CD4-positive, alpha-beta memory T cell (primary cell): ENCODE results near the gene ST7. TPM values are rescaled to one million over a fixed set of nuclear protein-coding genes. Genes with fewer than 3 reads are reported as not detected.
A peak's percentile ranks its signal among the peaks of the same experiment; 100 is the strongest.

Experiments used
- CTCF ChIA-PET: fragments of 350-600 bp; sonication (Branson Sonifier 250); formaldehyde crosslinking; loops from one replicate; lab custom pipeline; 2021; ENCODE audit warnings: inconsistent platforms; ENCODE audit not compliant: partially characterized antibody; lab: Charles Lee
- POLR2A ChIA-PET: fragments of 350-600 bp; sonication (Branson Sonifier 250); formaldehyde crosslinking; loops from one replicate; lab custom pipeline; 2021; ENCODE audit not compliant: partially characterized antibody; lab: Charles Lee
- DNase-seq, 5 donors: peaks; one replicate each; pipeline versions ENCODE4 v3.0.0 to v3.0.0-alpha.2; 2020 to 2022; ENCODE audit warnings: mixed read lengths in 1 of 5
- H3K27ac ChIP-seq: one replicate; pipeline ENCODE4 v1.7.0; 2013; ENCODE audit warnings: low read depth, low read length
- H3K27me3 ChIP-seq: 2 replicates; pipeline ENCODE4 v1.7.0; 2013; ENCODE audit warnings: mild to moderate bottlenecking, low read length, moderate library complexity; ENCODE audit not compliant: insufficient read depth
- H3K36me3 ChIP-seq: 2 replicates; pipeline ENCODE4 v1.7.0; 2013; ENCODE audit warnings: mild to moderate bottlenecking, low read length, moderate library complexity; ENCODE audit not compliant: insufficient read depth
- H3K4me1 ChIP-seq: 2 replicates; pipeline ENCODE4 v1.7.0; 2013; ENCODE audit warnings: mild to moderate bottlenecking, low read length, moderate library complexity; ENCODE audit not compliant: insufficient read depth
- H3K4me3 ChIP-seq, 2 donors: one replicate each; pipeline ENCODE4 v1.7.0; 2013; ENCODE audit warnings: low read length in 2 of 2, mild to moderate bottlenecking in 1 of 2
- H3K9me3 ChIP-seq, 2 donors: one replicate each; pipeline ENCODE4 v1.7.0; 2013; ENCODE audit warnings: low read length in 2 of 2, control low read depth in 1 of 2; ENCODE audit not compliant: control insufficient read depth in 1 of 2
- H3K27ac Mint-ChIP-seq, 7 donors: one replicate each; pipeline ENCODE4 v1.8.0; 2020 to 2021; ENCODE audit warnings: mixed read lengths in 7 of 7, mild to moderate bottlenecking in 6 of 7, inconsistent platforms in 3 of 7, moderate library complexity in 3 of 7
- H3K27me3 Mint-ChIP-seq, 2 donors: one replicate each; pipeline ENCODE4 v1.8.0; 2020 to 2021; ENCODE audit warnings: mixed read lengths in 2 of 2
- H3K36me3 Mint-ChIP-seq, 2 donors: one replicate each; pipeline ENCODE4 v1.8.0; 2020 to 2021; ENCODE audit warnings: mixed read lengths in 2 of 2, inconsistent platforms in 1 of 2, mild to moderate bottlenecking in 1 of 2
- H3K4me1 Mint-ChIP-seq, 4 donors: one replicate each; pipeline ENCODE4 v1.8.0; 2020 to 2021; ENCODE audit warnings: mixed read lengths in 4 of 4, mild to moderate bottlenecking in 1 of 4
- H3K4me3 Mint-ChIP-seq, 8 donors: one replicate each; pipeline ENCODE4 v1.8.0; 2020 to 2021; ENCODE audit warnings: mixed read lengths in 8 of 8, mild to moderate bottlenecking in 7 of 8, moderate library complexity in 6 of 8, inconsistent platforms in 3 of 8
- H3K9me3 Mint-ChIP-seq, 8 donors: one replicate each; pipeline ENCODE4 v1.8.0; 2020 to 2021; ENCODE audit warnings: mixed read lengths in 8 of 8, mild to moderate bottlenecking in 5 of 8, inconsistent platforms in 3 of 8, moderate library complexity in 1 of 8
- intact Hi-C: fragments of 100-400 bp; cut with micrococcal nuclease; formaldehyde crosslinking; loops from one replicate; pipeline ENCODE4 v1.15.1; 2023
- polyA plus RNA-seq, 2 donors: library from polyadenylated mRNA; unstranded; fragments of 300-500 nt; fragmentation: Illumina TruSeq; gene quantifications; one replicate each; pipeline ENCODE4 v1.2.3, GENCODE V29; 2021
- total RNA-seq, 2 experiments: library from RNA; stranded (reverse); gene quantifications; one replicate each; pipeline ENCODE4 v1.2.3, GENCODE V29; 2021

The ST7 gene
- total and polyA plus RNA-seq, 4 experiments from 2014 or later: 3.8 to 6.6 (median 4.0) TPM

- ChIA-PET CTCF (interaction anchor here (0.6 to 9.5 kb wide), 7 partner anchors 11 to 120 kb away, joined by 3 to 130 read pairs (median 4); no protein-coding TSS in a partner anchor), POLR2A (no interaction called here)
- intact Hi-C loops: no loop called here
- Mint-ChIP-seq H3K27me3 (no peaks in the 10 kb centered on the region), H3K4me3 (peak overlapping the region in 6 of 8 donors; percentile 0 to 67 (median 10)), H3K36me3 (no peaks in the 10 kb centered on the region), H3K4me1 (peaks cover 47 to 57% (median 50%) of the 10 kb centered on the region in 4 donors), H3K9me3 (no peaks in the 10 kb centered on the region), H3K27ac (peak overlapping the region in 3 of 7 donors; percentile 0 to 79 (median 40))
- Histone ChIP-seq H3K27me3 (no peaks in the 10 kb centered on the region), H3K4me1 (peaks cover 63% of the 10 kb centered on the region), H3K36me3 (no peaks in the 10 kb centered on the region), H3K9me3 (no peaks in the 10 kb centered on the region), H3K27ac (no peak overlapping the region), H3K4me3 (no peak overlapping the region)
- peak in 1 of 5 donors; percentile 13 for DNase-seq
Observed at GRCh38 chr7:117006907-117007684, 53.8 kb downstream of the ST7 start.

- H3K27me3 ChIP-seq: no peaks in the 10 kb centered on the region
- peaks cover 50 to 57% (median 52%) of the 10 kb centered on the region in 4 donors for H3K4me1 Mint-ChIP-seq
- ChIA-PET CTCF (interaction anchor here (1.1 to 9.5 kb wide), 8 partner anchors 12 to 122 kb away, joined by 3 to 130 read pairs (median 6); no protein-coding TSS in a partner anchor), POLR2A (interaction anchor here (0.7 to 1.7 kb wide), 2 partner anchors 17 to 29 kb away, joined by 3 to 5 read pairs; no protein-coding TSS in a partner anchor)
- no peak overlapping the region for H3K27ac ChIP-seq
- H3K27ac Mint-ChIP-seq: peak overlapping the region in 1 of 7 donors; percentile 19
- H3K36me3 Mint-ChIP-seq: no peaks in the 10 kb centered on the region
- H3K36me3 ChIP-seq: no peaks in the 10 kb centered on the region
- no peaks in the 10 kb centered on the region for H3K9me3 ChIP-seq
- H3K9me3 Mint-ChIP-seq: no peaks in the 10 kb centered on the region
- H3K4me1 ChIP-seq: peaks cover 69% of the 10 kb centered on the region
- intact Hi-C loops: no loop called here
- H3K27me3 Mint-ChIP-seq: no peaks in the 10 kb centered on the region
- H3K4me3 Mint-ChIP-seq: peak overlapping the region in 4 of 8 donors; percentile 8 to 69 (median 38)
- no peak for DNase-seq
- no peak overlapping the region for H3K4me3 ChIP-seq
Observed at GRCh38 chr7:117008118-117008885, 55.0 kb downstream of the ST7 start.

DNA sequence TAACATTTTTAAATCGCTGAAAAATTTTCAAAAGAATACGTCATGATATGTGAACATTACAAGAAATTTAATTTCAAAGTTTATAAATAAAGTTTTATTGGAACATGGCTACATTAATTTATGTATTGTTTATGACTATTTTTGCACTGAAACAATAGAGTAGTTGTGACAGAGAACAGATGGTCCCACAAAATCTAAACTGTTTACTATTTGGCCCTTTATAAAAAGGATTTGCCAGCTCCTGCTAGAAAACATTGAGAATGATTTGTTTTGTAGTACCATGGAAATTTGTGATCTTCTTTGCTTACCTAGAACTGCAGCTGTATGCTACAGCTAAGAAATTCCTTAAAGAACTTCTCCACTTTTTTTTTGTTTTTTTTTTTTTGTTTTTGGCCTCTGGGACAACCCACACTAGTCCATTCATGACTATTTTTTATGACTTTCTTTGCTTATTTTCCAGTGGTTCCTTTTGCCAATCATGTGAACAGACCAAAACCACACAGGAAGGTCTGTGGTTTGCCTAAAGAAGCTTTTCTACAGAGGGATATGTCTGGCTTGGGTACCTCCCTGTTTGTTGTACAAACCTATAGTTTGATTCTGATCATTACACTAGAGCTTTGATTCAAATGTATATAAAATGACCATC lies 55.7 kb downstream of the ST7 start:
- CTCF ChIA-PET: interaction anchor here (1.2 to 9.5 kb wide), 7 partner anchors 13 to 121 kb away, joined by 3 to 130 read pairs (median 6); no protein-coding TSS in a partner anchor

DNA sequence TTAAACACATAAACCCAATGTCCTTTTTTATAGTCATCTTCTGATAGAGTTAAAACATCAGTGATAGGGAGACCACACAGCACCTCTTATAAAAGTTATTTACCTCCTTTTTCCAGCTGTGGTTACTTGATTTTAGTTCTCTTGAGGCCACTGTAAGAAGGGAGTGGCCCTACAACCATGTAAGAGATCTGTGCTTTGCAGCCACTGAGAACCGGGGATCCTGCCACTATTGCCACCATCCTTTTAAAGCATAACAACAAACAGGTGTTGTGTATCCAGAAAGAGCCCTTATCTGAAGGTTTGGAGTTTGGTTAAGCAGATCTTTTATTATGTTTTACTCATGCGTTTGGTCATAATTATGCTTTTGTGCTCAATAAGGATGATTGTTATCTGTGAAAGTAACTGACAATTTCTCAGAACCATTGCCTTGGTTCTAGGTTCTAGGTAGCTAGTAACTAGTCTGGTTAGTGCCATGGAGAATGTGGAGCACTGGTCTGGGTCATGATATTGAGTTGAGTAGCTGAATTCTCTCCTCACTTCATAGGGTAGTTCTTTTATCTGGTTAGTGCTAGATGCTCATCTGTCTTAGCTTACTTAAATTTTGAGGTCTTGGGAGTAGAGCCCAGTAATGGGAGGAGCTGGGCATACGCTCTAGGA lies 56.5 kb downstream of the ST7 start:
- H3K4me3 Mint-ChIP-seq: peak overlapping the region in 7 of 8 donors; percentile 14 to 84 (median 51)
- H3K36me3 Mint-ChIP-seq: no peaks in the 10 kb centered on the region
- POLR2A ChIA-PET: interaction anchor here (1.3 to 1.7 kb wide), 4 partner anchors 18 to 57 kb away, joined by 3 to 5 read pairs (median 4); partner anchors contain the start of gene ST7
- Histone ChIP-seq H3K9me3 (no peaks in the 10 kb centered on the region), H3K36me3 (no peaks in the 10 kb centered on the region), H3K4me1 (peaks cover 69% of the 10 kb centered on the region), H3K27ac (no peak overlapping the region), H3K4me3 (no peak overlapping the region), H3K27me3 (no peaks in the 10 kb centered on the region)
- H3K4me1 Mint-ChIP-seq: peaks cover 51 to 57% (median 53%) of the 10 kb centered on the region in 4 donors
- H3K27ac Mint-ChIP-seq: peak overlapping the region in 2 of 7 donors; percentile 78 to 85
- CTCF ChIA-PET: interaction anchor here (0.7 to 9.5 kb wide), 8 partner anchors 10 to 120 kb away, joined by 3 to 130 read pairs (median 3); no protein-coding TSS in a partner anchor
- peaks cover 0 to 2% of the 10 kb centered on the region in 2 donors for H3K27me3 Mint-ChIP-seq
- H3K9me3 Mint-ChIP-seq: no peaks in the 10 kb centered on the region
- no peak for DNase-seq
- intact Hi-C loops: no loop called here

More for the DNA sequence above, 55.7 kb downstream of the ST7 start:
- Histone ChIP-seq H3K36me3 (no peaks in the 10 kb centered on the region), H3K4me1 (peaks cover 69% of the 10 kb centered on the region), H3K27me3 (no peaks in the 10 kb centered on the region), H3K4me3 (no peak overlapping the region), H3K9me3 (no peaks in the 10 kb centered on the region), H3K27ac (no peak overlapping the region)
- Mint-ChIP-seq H3K36me3 (no peaks in the 10 kb centered on the region), H3K27me3 (no peaks in the 10 kb centered on the region), H3K4me3 (peak overlapping the region; percentile 6 to 84 (median 64)), H3K9me3 (no peaks in the 10 kb centered on the region), H3K27ac (peak overlapping the region in 3 of 7 donors; percentile 23 to 92 (median 78)), H3K4me1 (peaks cover 50 to 57% (median 52%) of the 10 kb centered on the region in 4 donors)
- POLR2A ChIA-PET: interaction anchor here (0.7 to 1.7 kb wide), 5 partner anchors 17 to 56 kb away, joined by 3 to 5 read pairs (median 4); partner anchors contain the start of gene ST7
- DNase-seq: peak; percentile 47 to 63 (median 54)
- intact Hi-C loops: no loop called here

- Mint-ChIP-seq H3K27ac (peak overlapping the region in 1 of 7 donors; percentile 11), H3K36me3 (no peaks in the 10 kb centered on the region), H3K4me3 (peak overlapping the region in 7 of 8 donors; percentile 14 to 84 (median 55)), H3K27me3 (peaks cover 0 to 2% of the 10 kb centered on the region in 2 donors), H3K9me3 (no peaks in the 10 kb centered on the region), H3K4me1 (peaks cover 57 to 59% (median 59%) of the 10 kb centered on the region in 4 donors)
- DNase-seq: no peak
- no peaks in the 10 kb centered on the region for H3K36me3 ChIP-seq
- CTCF ChIA-PET: interaction anchor here (0.7 to 9.5 kb wide), 7 partner anchors 9 to 119 kb away, joined by 3 to 130 read pairs (median 3); no protein-coding TSS in a partner anchor
- peaks cover 69% of the 10 kb centered on the region for H3K4me1 ChIP-seq
- H3K4me3 ChIP-seq: no peak overlapping the region
- no peaks in the 10 kb centered on the region for H3K9me3 ChIP-seq
- H3K27me3 ChIP-seq: no peaks in the 10 kb centered on the region
- H3K27ac ChIP-seq: no peak overlapping the region
- POLR2A ChIA-PET: interaction anchor here (1.4 to 1.6 kb wide), 2 partner anchors 22 to 56 kb away, joined by 3 to 4 read pairs; no protein-coding TSS in a partner anchor
- intact Hi-C loops: no loop called here
Observed at GRCh38 chr7:117010375-117011133, 57.3 kb downstream of the ST7 start.
